Measurements from ENCODE around the gene HCN2. TPM values are rescaled to one million over a fixed set of nuclear protein-coding genes. Genes with fewer than 3 reads are reported as not detected.
A peak's percentile ranks its signal among the peaks of the same experiment; 100 is the strongest.

Gene HCN2
- total RNA-seq, 1 donor from 2014 or later = 5.5 TPM

DNA sequence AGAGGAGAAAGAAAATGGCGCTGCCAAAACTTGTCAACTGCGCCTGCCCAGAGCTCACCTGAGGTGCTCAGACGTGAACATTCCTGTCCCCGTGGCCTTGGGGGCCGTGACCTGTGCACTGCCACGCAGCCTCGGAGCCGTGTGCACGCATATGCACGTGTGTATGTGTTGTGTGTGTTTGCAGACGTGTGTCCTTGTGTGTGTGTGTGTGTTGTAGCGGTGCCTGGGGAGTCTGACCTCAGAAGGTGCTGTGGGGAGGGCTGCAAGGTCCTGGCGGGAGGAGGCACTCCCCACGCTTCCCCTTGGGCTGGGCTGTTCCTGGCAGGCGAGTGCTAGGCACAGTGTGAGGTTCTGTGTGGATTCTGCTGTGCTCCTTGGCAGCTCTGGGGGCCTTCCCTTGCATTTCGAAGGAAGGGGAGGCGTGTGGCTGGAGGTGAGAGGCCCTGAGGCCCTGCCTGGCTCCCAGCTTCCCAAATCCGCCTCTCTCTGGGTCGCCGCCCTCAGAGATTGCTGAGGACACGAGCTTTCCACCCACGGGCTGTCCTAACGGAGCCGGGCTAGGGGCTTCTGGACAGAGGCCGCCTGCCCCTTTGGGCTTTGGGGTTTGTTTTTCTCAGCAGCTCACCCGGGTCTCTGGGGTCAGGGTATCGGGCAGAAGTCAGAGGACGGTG is 12.8 kb upstream of the HCN2 start:
- Histone ChIP-seq H3K4me3 (ENCODE audit: insufficient read depth, low read depth, low read length) (no peak overlapping the region), H3K4me2 (ENCODE audit: low read length) (peak overlapping the region; percentile 92), H3K79me2 (ENCODE audit: insufficient read depth, low read length) (peaks cover 90% of the 10 kb centered on the region), H3K9ac (ENCODE audit: low read length) (no peak overlapping the region), H3K4me1 (ENCODE audit: insufficient read depth, low read length) (peaks cover 34% of the 10 kb centered on the region), H3K27ac (ENCODE audit: low read depth, low read length) (no peak overlapping the region), H3K27me3 (ENCODE audit: insufficient read depth, low read length) (no peaks in the 10 kb centered on the region), H2AFZ (ENCODE audit: low read depth, low read length) (no peak overlapping the region), H3K9me3 (ENCODE audit: insufficient read depth, low read depth, low read length) (no peaks in the 10 kb centered on the region), H4K20me1 (ENCODE audit: insufficient read depth, low read length) (peaks cover 84% of the 10 kb centered on the region), H3K36me3 (ENCODE audit: insufficient read depth, low read length) (peaks cover 3% of the 10 kb centered on the region)
- no peaks in the 10 kb centered on the region for H3K27me3 Mint-ChIP-seq (ENCODE audit: low read depth, unreplicated experiment)
- H3K27ac Mint-ChIP-seq (ENCODE audit: unreplicated experiment) = no peak overlapping the region
- FAIRE-seq (no peak), DNase-seq (ENCODE audit: low read depth) (no peak)
- no peaks in the 10 kb centered on the region for H3K9me3 Mint-ChIP-seq (ENCODE audit: unreplicated experiment)
- peaks cover 21% of the 10 kb centered on the region for H3K4me1 Mint-ChIP-seq (ENCODE audit: low read depth, unreplicated experiment)
- H3K4me3 Mint-ChIP-seq (ENCODE audit: unreplicated experiment) = no peak overlapping the region
- H3K36me3 Mint-ChIP-seq (ENCODE audit: low read depth, unreplicated experiment) = no peaks in the 10 kb centered on the region
- TF ChIP-seq EZH2 (IDR thresholded peaks at IDR 0.05; ENCODE audit: insufficient read depth, low read length) = no peak
- no peak for TF ChIP-seq CTCF (IDR thresholded peaks at IDR 0.05; ENCODE audit: insufficient read depth, low read depth, low read length)

GRCh38 chr19:577439-578392 is 12.0 kb upstream of the HCN2 start:
- Histone ChIP-seq H3K27ac (ENCODE audit: low read depth, low read length) (no peak overlapping the region), H3K79me2 (ENCODE audit: insufficient read depth, low read length) (peaks cover 87% of the 10 kb centered on the region), H3K9me3 (ENCODE audit: insufficient read depth, low read depth, low read length) (no peaks in the 10 kb centered on the region), H2AFZ (ENCODE audit: low read depth, low read length) (no peak overlapping the region), H4K20me1 (ENCODE audit: insufficient read depth, low read length) (peaks cover 88% of the 10 kb centered on the region), H3K4me2 (ENCODE audit: low read length) (no peak overlapping the region), H3K36me3 (ENCODE audit: insufficient read depth, low read length) (peaks cover 3% of the 10 kb centered on the region), H3K27me3 (ENCODE audit: insufficient read depth, low read length) (no peaks in the 10 kb centered on the region), H3K4me3 (ENCODE audit: insufficient read depth, low read depth, low read length) (no peak overlapping the region), H3K4me1 (ENCODE audit: insufficient read depth, low read length) (peaks cover 34% of the 10 kb centered on the region), H3K9ac (ENCODE audit: low read length) (no peak overlapping the region)
- Mint-ChIP-seq H3K4me3 (ENCODE audit: unreplicated experiment) (no peak overlapping the region), H3K9me3 (ENCODE audit: unreplicated experiment) (no peaks in the 10 kb centered on the region), H3K4me1 (ENCODE audit: low read depth, unreplicated experiment) (peaks cover 23% of the 10 kb centered on the region), H3K27me3 (ENCODE audit: low read depth, unreplicated experiment) (no peaks in the 10 kb centered on the region), H3K36me3 (ENCODE audit: low read depth, unreplicated experiment) (peaks cover 1% of the 10 kb centered on the region), H3K27ac (ENCODE audit: unreplicated experiment) (no peak overlapping the region)
- no peak for DNase-seq (ENCODE audit: low read depth)
- TF ChIP-seq CTCF (IDR thresholded peaks at IDR 0.05; ENCODE audit: insufficient read depth, low read depth, low read length) = no peak
- no peak for TF ChIP-seq EZH2 (IDR thresholded peaks at IDR 0.05; ENCODE audit: insufficient read depth, low read length)
- no peak for FAIRE-seq
